HG03520 (cell line): ENCODE measurements around the gene GSK3A.

Experiments
- ATAC-seq: cut with Tn5 transposase; IDR thresholded peaks from one replicate; pipeline ENCODE4 v1.9.1; 2021; ENCODE audit warnings: mild to moderate bottlenecking, moderate library complexity; ENCODE audit not compliant: unreplicated experiment

The GSK3A gene

DNA sequence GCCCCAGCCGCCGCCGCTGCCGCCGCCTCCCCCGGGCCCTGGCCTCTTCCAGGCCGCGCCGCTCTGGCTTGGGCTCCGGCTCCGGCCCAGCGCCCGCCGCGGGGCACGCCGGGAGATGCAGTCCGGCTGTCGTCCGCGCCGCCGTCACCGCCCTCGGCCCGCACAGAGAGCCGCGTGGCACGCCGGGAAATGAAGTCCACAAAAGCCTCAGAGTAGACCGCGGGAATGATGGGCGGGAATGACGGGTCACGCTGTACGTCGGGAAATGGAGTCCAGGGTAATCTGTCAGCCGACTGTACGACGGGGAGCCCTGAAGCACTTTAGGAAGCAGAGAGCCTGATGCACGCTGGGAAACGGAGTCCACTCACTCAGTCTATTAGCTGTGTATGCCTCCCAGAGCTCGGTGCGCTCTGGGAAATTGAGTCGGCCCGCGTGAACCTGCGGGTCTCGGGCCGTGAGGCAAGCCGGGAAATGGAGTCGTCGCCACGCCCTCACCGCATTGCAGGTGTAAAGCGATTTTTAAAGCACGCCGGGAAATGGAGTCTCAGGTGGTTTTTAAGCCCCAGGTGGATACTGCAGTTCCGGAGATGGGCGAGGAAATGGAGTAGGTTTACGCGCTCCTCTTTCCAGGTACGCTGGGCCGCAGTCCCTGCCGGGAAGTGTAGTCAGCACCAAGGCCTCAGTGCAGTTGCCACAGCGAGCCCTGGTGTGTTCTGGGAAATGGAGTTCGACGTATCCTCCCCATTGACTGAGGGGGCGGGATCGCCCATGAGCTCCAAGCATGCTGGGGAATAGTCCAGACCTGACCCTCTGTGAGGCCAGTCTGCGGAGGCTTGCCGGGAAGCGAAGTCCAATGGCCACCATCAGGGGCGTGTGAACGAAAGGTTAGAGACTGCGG, at the start of gene GSK3A:
GSK3A (minus strand) TSS at position 91 of the 898 bp plus-strand sequence. CDS start 137 bp downstream, outside the sequence.
- ATAC-seq: peak; percentile 53

DNA sequence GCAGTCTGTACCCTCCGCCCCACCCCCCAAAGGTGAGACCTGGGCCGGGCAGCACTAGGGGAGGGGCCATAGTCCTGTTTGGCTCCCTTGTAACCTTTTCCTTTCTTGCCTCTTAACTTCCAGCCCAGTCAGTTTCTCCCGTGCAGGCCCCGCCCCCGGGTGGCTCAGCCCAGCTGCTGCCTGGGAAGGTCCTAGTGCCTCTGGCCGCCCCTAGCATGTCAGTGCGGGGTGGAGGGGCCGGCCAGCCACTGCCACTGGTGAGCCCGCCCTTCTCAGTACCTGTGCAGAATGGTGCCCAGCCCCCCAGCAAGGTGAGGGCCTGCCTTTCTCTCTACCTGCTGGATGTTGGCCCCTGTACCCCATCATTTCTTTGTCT, 49.0 kb upstream of the GSK3A start:
- no peak for ATAC-seq

DNA sequence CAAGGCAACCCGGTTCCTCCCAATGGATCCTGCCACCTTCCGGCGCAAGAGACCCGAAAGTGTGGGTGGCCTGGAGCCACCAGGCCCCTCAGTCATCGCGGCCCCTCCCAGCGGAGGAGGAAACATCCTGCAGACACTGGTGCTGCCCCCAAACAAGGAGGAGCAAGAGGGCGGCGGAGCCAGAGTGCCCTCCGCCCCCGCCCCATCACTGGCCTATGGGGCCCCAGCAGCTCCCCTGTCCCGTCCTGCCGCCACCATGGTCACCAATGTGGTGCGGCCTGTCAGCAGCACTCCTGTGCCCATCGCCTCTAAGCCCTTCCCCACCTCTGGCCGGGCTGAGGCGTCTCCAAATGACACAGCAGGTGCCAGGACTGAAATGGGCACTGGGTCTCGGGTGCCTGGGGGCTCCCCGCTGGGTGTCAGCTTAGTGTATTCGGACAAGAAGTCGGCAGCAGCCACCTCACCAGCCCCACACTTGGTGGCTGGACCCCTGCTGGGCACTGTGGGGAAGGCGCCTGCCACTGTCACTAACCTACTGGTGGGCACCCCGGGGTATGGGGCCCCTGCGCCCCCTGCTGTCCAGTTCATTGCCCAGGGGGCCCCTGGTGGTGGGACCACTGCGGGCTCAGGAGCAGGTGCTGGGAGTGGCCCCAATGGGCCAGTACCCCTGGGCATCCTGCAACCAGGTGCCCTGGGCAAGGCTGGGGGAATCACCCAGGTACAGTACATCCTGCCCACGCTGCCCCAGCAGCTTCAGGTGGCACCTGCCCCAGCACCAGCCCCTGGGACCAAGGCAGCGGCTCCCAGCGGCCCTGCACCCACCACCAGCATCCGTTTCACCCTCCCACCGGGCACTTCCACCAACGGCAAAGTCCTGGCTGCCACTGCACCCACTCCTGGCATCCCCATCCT, 48.4 kb upstream of the GSK3A start:
- ATAC-seq: no peak

- no peak for ATAC-seq
Measured at GRCh38 chr19:42290136-42290522, 47.7 kb upstream of the GSK3A start.

- ATAC-seq: no peak
Measured at GRCh38 chr19:42289556-42290041, 47.2 kb upstream of the GSK3A start.

- no peak for ATAC-seq
Measured at GRCh38 chr19:42288881-42289555, 46.6 kb upstream of the GSK3A start.

DNA sequence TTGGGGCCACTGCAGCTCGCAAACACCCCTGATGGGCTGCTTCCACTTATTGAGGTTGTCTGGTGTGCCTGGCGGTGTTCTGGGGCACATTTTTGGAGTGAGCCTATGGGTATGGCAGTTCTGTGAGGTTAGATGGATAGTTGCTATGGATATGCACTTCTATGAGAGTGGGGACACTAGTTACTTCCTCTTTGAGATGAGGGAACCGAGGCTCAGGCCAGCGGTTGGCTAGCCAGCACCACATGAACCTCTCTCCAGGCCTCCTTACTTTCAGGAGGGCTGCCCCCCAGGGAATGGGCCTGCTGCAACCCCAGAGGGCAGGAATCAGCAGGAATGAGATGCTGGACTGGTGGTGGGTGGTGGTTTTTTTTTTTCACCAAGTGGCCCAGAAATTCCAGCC, 46.0 kb upstream of the GSK3A start:
- no peak for ATAC-seq

GRCh38 chr19:42287827-42288107, 45.4 kb upstream of the GSK3A start:
- ATAC-seq: no peak

DNA sequence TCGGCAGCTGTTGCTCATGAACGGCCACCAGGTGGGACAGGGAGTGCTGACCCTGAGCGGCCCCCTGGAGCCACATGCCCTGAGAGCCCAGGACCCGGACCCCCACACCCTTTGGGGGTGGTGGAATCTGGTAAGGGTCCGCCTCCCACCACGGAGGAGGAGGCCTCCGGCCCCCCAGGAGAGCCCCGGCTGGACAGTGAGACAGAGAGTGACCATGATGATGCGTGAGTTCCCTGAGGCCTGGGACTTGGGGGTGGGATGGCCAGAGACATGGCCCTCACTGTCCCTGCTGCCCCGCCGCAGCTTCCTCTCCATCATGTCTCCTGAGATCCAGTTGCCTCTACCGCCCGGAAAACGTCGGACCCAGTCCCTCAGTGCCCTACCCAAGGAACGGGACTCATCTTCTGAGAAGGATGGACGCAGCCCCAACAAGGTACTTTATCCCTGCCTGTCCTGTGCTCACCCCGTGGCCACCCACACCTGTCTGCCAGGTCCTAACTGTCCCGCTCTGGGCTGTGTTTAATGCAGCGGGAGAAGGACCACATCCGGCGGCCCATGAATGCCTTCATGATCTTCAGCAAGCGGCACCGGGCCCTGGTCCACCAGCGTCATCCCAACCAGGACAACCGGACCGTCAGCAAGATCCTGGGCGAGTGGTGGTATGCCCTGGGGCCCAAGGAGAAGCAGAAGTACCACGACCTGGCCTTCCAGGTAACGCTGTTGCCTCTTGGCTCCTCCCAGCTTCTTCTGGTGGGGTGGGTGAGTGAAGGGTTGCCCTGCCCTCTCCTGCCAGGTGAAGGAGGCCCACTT, 44.8 kb upstream of the GSK3A start:
- no peak for ATAC-seq

DNA sequence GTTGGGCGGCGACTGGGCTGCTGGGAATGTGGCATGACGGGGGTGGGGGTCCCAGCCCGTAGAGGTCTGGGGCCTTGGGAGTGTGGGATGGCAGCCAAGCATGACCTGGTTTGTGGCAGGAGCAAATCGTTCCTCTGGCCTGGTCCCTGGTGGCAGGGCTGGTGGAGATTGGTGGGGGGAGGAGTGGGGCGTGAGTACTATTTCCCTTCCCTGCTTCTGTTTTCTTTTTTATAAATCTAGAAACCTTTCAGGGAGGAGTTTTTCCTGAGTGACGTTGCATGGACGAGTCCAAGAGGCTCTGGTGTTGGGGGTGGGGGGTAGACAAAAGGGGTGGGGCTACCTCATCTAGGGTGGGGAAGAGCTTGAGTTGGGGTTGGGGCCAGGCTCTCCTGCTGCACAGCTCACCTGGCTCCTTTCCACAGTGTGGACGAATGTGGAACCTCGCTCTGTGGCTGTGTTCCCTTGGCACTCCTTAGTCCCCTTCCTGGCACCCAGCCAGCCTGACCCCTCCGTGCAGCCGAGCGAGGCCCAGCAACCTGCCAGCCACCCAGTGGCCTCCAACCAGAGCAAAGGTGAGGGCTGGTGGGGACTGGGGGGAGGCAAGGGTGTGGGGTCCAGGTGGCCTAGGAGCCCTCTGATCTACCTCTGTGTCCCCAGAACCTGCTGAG, 44.1 kb upstream of the GSK3A start:
- no peak for ATAC-seq

DNA sequence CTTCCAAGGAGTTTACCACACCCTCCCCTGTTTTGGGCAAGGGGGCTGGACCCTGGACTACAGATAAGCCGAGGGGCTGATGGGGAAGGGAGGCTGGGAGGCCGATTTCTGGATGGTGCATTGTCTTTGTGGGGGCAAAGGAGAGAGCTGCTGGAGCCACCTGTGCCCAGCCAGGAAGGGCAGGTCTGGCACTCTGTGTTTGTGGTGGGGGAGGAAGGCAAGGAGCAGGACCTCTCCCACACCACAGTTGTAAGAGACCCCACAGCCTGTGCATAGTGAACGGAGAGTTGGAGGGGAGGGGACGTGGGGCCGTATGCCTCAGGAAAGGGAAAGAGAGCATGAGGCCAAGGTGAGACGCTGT, 43.6 kb upstream of the GSK3A start:
- ATAC-seq: no peak

DNA sequence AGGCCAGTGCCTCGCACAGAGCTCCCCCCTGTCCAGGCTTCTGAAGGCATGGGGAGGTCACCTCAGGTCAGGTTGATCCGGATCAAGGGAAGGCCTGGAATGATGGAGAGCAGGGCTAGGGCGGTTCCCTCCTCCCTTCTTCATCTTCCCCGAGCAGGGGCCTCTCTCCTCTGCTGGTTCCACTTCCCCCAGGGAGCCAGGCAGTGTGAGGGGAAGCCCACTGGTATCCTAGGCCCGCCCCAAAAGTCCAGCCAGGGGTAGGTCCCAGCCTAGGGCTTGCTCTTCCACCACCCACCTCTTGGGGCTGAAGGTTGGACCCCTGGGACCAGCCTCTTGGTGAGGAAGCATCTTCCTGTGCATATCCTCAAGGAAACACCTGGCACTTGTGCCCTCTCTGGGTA, 43.1 kb upstream of the GSK3A start:
- no peak for ATAC-seq

GRCh38 chr19:42284591-42285341, 42.4 kb upstream of the GSK3A start:
- no peak for ATAC-seq

DNA sequence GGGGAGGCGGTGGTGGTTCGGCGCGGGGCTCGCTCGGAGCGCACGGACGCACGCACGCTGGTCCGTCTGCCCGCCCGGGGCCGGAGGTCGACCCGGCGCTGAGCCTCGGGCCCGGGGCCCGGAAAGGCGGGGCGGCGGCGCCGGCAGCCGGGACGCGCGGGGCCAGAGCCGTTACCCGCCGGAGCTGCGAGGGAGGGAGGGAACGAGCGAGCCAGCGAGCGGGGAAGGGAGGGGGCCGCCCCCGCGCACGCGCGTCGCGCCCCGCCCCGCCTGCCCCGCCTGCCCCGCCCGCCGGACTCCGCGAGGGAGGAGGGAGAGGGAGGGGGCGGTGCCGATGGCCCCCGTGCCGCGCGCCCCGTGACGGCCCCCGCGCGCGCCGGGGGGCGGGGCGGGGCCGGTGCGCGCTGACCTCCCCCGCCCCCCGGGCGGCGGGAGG, 41.7 kb upstream of the GSK3A start:
- peak; percentile 28 for ATAC-seq

GRCh38 chr19:42283188-42284065, 41.0 kb upstream of the GSK3A start:
- peak; percentile 35 for ATAC-seq

DNA sequence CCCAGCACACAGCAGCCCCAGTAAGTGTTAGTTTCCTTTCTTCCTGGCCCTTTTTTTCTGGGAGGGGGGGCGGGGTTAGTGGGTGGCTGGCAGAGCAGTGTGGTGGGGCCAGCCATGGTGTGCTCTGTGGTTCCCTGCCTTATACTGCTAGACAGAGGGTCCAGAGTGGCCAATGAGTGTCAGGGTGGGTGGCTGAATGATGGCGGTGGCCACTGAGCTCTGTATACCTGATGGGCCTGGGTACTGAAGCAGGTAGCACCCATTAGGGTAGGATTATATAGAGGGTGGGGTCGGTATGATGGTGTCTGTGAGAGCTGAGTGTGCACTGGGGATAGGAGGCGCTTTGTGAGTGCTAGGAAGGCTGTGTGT, 40.4 kb upstream of the GSK3A start:
- no peak for ATAC-seq

DNA sequence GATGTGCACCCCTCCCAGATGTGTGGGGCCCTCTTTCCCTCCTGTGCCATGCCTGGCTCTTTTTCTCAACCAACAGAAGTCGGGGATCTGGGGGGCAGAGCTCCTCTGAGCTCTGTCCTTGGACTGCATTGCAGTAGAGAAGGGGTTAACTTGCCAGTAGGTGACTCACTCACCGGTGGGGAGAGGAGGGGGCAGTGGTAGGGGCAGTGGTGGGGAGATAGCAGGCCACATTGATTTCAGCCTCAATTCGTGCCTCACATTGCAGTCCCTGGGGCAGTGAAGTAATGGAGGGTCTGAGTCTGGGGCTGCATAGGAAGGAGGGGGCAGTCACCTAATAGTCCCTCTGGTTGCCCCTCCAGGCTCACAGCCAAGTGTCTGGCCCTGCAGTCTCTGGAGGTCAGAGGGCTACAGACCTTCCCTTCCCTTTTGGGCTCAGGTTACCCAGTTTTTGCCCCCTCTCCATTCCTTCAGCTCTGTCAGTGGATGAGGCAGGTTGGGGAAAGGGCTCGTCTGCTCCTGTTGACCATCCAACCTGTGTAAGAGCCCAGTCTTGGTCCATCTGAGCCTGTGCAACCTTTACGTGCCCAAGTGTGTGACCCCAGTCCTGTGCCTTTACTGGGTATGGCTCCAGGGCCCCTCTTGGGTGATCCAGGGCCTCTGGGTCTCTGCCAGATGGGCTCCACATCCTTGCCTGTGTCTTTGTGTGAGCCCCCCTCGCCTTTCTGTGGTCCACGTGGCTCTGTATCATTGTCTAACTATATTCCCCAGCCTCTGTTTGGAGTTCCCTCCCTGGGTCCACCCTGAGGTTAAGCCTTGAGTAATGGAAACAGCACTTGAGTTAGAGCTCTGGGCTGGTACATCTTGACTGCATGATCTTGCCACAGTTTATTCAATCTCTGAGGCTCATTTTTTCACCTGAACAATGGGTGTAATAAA, 39.7 kb upstream of the GSK3A start:
- ATAC-seq: no peak
